AG09309 (cell line): Measurements from ENCODE around the gene ENAH.

ENCODE experiments used
- DNase-seq: peaks from one replicate; pipeline ENCODE4 v3.0.0-alpha.2; 2010; ENCODE audit warnings: low read depth
- H3K4me3 ChIP-seq: 2 replicates; pipeline ENCODE4 v1.5.1; 2011; ENCODE audit warnings: mild to moderate bottlenecking, low read depth, low read length, moderate library complexity; ENCODE audit not compliant: control insufficient read depth
- CTCF ChIP-seq: IDR thresholded peaks from 2 replicates; pipeline ENCODE4 v1.5.1; 2011; ENCODE audit warnings: mild to moderate bottlenecking, low read depth, low read length, inconsistent platforms; ENCODE audit not compliant: insufficient read depth, control insufficient read depth; ENCODE audit errors: missing control alignments

ENAH gene

DNA sequence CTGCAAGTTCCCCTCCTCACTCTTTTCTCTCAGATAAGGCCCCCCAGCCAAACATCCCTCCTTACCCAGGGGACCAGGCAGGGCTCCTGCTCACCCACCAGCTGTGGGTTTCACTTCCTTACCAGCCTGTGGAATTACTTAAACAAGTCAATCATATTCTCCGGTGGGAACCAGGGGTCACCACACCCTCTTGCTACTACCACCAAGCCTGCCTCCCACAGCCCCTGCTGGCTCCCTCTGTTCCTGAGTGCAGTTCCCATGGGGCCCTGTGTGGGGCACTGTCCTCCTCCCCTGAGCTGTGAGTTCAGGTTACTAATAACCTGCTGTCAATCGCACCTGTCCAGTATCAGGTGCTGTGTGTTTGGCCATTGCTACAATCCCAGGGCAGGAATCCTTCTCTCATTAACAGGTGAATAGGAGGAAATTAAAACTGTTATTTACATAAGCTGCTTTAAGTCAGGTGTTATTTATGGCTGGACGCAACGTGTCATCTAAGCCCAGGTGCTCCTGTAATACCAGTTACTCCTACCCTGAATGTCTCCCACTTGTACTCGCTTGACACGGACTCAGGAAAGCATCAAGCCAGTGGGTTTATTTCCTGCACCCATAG lies 172.0 kb downstream of the ENAH start:
- no peak overlapping the region for H3K4me3 ChIP-seq
- TF ChIP-seq CTCF: peak; percentile 74
- DNase-seq: no peak

DNA sequence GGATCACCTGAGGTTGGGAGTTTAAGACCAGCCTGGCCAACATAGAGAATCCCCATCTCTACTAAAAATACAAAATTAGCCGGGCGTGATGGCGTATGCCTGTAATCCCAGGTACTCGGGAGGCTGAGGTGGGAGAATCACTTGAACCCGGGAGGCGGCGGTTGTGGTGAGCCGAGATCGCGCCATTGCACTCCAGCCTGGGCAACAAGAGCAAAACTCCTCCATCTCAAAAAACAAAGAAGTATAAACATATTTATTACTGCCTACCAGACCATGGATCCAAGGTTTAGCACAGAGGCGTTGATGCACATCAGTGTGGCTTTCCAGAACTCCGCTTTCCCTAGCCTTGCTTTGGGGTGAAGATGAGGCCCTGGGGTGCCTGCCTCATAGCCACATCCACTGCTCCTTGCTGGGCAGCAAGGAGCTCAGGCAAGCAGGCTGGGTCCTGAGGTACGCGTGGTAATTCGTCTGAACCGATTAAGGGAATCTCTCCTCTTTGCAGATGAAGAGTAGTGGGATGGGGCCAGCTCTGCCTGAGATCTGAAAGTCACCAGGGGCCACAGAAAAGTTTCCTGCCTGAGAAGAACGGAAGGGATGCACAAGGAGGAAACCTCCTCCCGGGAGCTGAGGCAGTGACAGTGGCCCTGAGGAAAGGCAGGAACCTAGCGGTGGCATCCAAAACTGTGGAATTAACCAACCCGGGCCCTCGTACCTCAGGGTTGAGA lies 172.8 kb downstream of the ENAH start:
- TF ChIP-seq CTCF: no peak
- DNase-seq: no peak
- no peak overlapping the region for H3K4me3 ChIP-seq

DNA sequence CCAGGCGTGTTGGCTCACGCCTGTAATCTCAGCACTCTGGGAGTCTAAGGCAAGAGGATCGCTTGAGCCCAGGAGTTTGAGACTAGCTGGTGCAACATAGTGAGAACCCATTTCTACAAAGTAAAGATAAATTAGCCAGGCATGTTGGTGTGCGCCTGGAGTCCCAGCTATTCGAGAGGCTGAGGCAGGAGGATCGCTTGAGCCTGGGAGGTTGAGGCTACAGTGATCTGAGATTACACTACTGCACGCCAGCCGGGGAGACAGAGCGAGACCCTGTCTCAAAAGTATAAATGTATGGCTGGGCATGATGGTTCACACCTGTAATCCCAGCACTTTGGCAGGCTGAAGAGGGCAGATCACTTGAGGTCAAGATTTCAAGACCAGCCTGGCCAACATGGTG lies 173.6 kb downstream of the ENAH start:
- no peak for DNase-seq
- no peak for TF ChIP-seq CTCF
- no peak overlapping the region for H3K4me3 ChIP-seq

- H3K4me3 ChIP-seq: no peak overlapping the region
- no peak for DNase-seq
- no peak for TF ChIP-seq CTCF
Measured at GRCh38 chr1:225477296-225477911, 175.5 kb downstream of the ENAH start.

GRCh38 chr1:225476538-225476988 lies 176.4 kb downstream of the ENAH start:
- no peak overlapping the region for H3K4me3 ChIP-seq
- no peak for DNase-seq
- TF ChIP-seq CTCF: no peak

- no peak overlapping the region for H3K4me3 ChIP-seq
- TF ChIP-seq CTCF: no peak
- DNase-seq: no peak
Measured at GRCh38 chr1:225476100-225476511, 176.8 kb downstream of the ENAH start.
